Diencephalon (tissue), 1 donor: ENCODE results near the gene MAGT1. TPM values are rescaled to one million over a fixed set of nuclear protein-coding genes. Genes with fewer than 3 reads are reported as not detected.

Source experiments
- small RNA-seq: library from RNA; depleted of rRNA; stranded (forward); fragments of <200 nt; gene quantifications from one replicate; pipeline ENCODE3, GENCODE V24; 2014
- total RNA-seq: library from RNA; depleted of rRNA; stranded (reverse); fragments of >200 nt; gene quantifications from one replicate; pipeline ENCODE4 v1.2.3, GENCODE V29; 2014

The MAGT1 gene
- total RNA-seq: 30.7 TPM

DNA sequence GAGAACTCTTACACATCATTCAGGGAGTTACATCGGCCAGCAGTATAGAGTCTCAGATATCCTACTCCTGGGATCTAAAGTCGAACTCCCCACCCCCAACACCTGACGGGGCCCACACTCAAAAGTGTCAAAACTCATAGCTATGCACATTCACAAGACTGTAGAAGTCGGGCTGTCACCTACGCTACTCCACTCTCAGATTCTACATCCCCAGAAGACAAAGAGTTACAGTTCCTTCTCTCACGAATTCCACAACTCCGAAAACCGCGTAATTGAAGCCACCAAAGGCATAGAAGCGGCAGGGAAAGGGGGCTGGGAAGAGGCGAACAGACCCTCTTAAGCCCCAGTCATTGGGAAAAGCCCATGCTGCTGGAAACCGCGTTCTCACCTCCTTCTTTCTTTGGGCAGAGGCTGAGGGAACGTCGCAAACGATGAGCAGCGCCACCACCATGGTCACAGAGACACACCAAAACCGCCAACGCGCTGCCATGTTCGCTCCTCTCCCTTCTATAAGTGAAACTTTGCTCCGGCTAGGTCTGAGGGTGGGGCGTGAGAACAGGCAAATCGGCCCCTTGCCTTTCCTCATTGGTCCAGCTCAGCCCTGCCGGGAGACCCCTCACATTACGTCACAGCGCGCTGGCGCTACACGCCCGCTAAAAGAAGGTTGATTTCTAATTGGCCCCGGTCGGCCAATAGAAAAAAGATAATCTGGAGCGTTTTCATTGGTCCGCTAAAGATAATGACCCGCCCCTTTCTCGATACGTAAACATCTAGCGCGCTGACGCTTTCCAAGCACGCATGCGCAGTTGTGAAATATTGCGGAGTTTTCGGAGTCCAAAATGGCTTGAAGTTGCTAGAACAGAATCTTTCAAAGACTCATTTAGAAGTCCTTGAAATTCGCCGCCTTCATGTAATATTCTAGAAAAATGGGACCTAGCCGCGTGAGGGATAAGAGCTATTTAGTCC is at the start of gene MAGT1:
MAGT1 (minus strand) TSS at position 515 of the 966 bp plus-strand sequence; CDS start at position 490, 25 bp downstream.

DNA sequence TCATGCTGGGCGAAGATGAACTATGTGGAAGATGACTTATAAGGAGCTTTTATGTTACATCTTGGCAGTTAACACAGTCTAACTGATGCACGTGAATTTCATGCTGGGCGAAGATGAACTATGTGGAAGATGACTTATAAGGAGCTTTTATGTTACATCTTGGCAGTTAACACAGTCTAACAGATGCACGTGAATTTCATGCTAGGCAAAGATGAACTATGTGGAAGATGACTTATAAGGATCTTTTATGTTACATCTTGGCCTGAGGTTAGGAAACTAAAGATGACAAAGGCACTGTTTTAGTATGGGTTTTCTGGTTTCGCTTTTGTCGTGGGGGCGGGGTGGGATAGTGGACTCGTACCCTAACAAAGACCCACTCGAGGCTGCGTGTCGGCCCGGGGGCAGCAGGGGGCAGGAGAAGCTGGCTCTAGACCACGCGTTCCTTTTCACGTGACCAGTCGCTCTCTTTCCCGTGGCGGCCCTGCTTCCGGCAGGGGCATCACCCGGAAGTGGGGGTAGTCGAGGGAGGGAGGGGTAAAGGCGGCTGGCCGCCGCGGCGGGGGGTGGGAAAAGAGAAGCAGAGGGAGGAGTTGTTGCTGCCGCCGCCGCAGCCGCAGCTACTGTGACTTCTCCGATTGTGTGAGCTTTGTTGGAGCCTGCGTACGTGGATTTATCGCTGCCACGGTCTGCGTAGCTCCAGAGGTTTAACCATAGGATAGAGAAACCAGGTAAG is 15.0 kb upstream of the MAGT1 start, which contains the start of gene ATP7A:
ATP7A (plus strand) TSS at position 586 of the 733 bp plus-strand sequence. CDS start 60,949 bp downstream, outside the sequence.

DNA sequence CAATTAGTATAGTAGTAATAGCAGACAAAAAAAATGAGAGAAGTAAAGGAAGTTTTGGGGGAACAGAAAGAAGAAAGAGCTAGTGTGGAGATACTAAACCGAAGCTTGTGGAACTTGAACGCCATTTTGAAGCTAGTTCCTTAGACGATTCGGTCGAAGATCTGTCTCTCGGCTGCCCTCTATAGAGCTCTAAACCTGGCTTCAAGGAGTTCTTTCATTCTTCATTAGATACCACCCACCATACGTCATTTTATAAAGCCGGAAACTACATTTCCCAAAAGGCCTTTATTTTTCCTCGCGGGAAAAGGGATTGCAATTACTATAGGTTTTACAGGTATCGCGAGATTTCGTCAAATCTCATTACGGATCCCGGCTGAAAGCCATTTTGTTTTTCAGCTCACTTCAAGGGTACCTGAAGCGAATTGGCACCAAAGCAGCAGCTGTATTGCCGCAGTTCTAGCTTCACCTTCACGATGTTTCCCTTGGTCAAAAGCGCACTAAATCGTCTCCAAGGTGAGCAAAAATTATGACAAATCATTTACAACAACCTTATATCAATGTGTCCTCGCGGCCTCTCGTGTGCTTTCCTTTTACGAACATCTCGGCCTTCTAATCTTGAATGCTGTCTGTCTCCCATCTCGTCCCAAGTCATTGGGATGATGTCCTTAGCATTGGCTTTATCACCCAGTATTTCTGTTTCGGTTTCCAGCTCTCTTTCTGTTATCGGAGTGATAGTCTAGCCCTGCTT is 4.0 kb upstream of the MAGT1 start, which contains the start of gene COX7B:
COX7B (plus strand) TSS at position 388 of the 748 bp plus-strand sequence; CDS start at position 474, 86 bp downstream.

DNA sequence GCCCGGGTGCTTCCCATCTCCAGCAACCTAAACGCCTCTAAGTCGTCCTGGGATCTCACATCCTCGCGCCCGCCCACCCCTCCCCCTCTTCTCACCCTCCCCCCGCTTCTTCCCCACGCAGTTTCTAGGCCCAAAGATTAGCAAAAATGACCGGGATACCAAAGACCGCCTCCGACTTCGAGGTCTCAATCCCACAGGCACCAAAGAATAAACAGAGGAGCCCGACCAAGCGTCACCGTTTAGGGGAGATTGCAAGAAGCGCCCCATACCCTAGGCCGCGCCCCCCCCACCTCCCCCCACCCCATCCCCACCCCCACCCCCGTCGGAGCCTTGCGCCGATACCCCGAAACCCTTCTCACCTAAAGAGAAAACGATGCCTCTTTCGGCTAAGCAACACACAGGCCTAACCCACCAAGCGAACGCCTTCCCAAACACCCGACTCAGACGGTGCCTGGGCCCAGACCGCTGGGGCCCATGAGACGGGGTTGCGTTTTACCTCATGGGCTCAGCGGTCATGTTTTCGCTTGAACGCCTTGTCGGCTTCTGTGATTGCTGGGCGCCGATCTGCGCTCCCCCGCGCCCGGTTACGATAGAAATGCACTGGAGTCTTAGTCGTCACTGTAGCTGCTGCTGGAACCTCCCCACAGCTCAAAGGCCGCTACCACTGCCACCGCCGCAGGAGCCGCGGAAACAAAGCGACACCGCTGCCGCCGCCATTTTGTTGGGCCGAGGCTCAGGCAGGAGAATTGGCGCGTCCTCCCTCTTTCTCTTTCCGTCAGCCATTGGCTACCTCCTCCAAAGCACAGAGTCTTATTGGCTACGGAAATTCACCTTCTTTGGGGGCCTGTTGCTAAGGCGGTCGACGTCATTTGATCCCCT is 109.5 kb downstream of the MAGT1 start, which contains the start of gene ATRX:
ATRX (minus strand) TSS at position 731 of the 879 bp plus-strand sequence; CDS start at position 516, 215 bp downstream.

Small RNAs within 50 kb of the gene (small RNA-seq; reads per million reads assigned to genes)
- gene RN7SL460P: not detected
- not detected for gene RNU6-854P

Other genes starting within 250 kb of the MAGT1 start
- gene ATRX, start 109.2 kb downstream of the MAGT1 start, total RNA-seq: 274 TPM
- gene COX7B, start 4.0 kb upstream of the MAGT1 start, total RNA-seq: 157 TPM
- gene ATP7A, start 15.3 kb upstream of the MAGT1 start, total RNA-seq: 14.5 TPM
- gene PGAM4, start 74.2 kb upstream of the MAGT1 start, total RNA-seq: not detected
- gene PGK1, start 208.8 kb upstream of the MAGT1 start, total RNA-seq: 125 TPM
- 40.8 TPM for gene TAF9B, start 244.2 kb upstream of the MAGT1 start, total RNA-seq